ENCODE results near the gene FTH1. TPM values are rescaled to one million over a fixed set of nuclear protein-coding genes. Genes with fewer than 3 reads are reported as not detected.

The FTH1 gene
- total and polyA plus RNA-seq, 2 of the 13 experiments (the other 11 are each of a cell fraction or from before 2014, with no cell fraction given) = 607 to 760 TPM

GRCh38 chr11:61967116-61967923 lies at the start of gene FTH1 (continued):
- TF ChIP-seq, protein P1, sequence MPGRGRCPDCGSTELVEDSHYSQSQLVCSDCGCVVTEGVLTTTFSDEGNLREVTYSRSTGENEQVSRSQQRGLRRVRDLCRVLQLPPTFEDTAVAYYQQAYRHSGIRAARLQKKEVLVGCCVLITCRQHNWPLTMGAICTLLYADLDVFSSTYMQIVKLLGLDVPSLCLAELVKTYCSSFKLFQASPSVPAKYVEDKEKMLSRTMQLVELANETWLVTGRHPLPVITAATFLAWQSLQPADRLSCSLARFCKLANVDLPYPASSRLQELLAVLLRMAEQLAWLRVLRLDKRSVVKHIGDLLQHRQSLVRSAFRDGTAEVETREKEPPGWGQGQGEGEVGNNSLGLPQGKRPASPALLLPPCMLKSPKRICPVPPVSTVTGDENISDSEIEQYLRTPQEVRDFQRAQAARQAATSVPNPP (CRISPR knock-in tag; IDR thresholded peaks at IDR 0.05) = peak; percentile 67; the same call in 1 of the 2 replicates
- no peak for TF ChIP-seq ZMAT5 (CRISPR knock-in tag; IDR thresholded peaks at IDR 0.05; ENCODE audit: borderline replicate concordance, low read depth)
- TF ChIP-seq TBL1XR1 (IDR thresholded peaks at IDR 0.05; ENCODE audit: borderline replicate concordance, low read length, partially characterized antibody) = peak; percentile 28
- no peak for TF ChIP-seq NPAS2 (CRISPR knock-in tag; IDR thresholded peaks at IDR 0.05; ENCODE audit: borderline replicate concordance)
- peak; percentile 49; the same call in 1 of the 2 replicates for TF ChIP-seq ZNF446 (CRISPR knock-in tag; IDR thresholded peaks at IDR 0.05)
- TF ChIP-seq NR2F6 (IDR thresholded peaks at IDR 0.05) = no peak
- peak; percentile 39; the same call in 1 of the 2 replicates for TF ChIP-seq NR2F6 (CRISPR knock-in tag; IDR thresholded peaks at IDR 0.05)
- TF ChIP-seq CBX1 (IDR thresholded peaks at IDR 0.05; ENCODE audit: low read depth) = peak; percentile 69
- TF ChIP-seq HCFC1 (IDR thresholded peaks at IDR 0.05; ENCODE audit: low read depth, low read length) = no peak
- peak; percentile 48; the same call in 1 of the 2 replicates for TF ChIP-seq SATB2 (CRISPR knock-in tag; IDR thresholded peaks at IDR 0.05)
- no peak for TF ChIP-seq SIN3B (IDR thresholded peaks at IDR 0.05; ENCODE audit: low read length)
- no peak for TF ChIP-seq NCOA5 (CRISPR knock-in tag; IDR thresholded peaks at IDR 0.05)
- no peak for TF ChIP-seq FOXP1 (IDR thresholded peaks at IDR 0.05)
- no peak for TF ChIP-seq FOXP1 (CRISPR knock-in tag; IDR thresholded peaks at IDR 0.05)
- TF ChIP-seq ZNF749 (CRISPR knock-in tag; IDR thresholded peaks at IDR 0.05; ENCODE audit: borderline replicate concordance) = peak; percentile 63
- TF ChIP-seq HOXA5 (CRISPR knock-in tag; IDR thresholded peaks at IDR 0.05) = peak; percentile 77
- 0 out of 2 replicates have a peak, but pooled peaks have one; percentile 37 for TF ChIP-seq ZNF101 (CRISPR knock-in tag; IDR thresholded peaks at IDR 0.05; ENCODE audit: borderline replicate concordance, low read depth)
- TF ChIP-seq, protein P2, sequence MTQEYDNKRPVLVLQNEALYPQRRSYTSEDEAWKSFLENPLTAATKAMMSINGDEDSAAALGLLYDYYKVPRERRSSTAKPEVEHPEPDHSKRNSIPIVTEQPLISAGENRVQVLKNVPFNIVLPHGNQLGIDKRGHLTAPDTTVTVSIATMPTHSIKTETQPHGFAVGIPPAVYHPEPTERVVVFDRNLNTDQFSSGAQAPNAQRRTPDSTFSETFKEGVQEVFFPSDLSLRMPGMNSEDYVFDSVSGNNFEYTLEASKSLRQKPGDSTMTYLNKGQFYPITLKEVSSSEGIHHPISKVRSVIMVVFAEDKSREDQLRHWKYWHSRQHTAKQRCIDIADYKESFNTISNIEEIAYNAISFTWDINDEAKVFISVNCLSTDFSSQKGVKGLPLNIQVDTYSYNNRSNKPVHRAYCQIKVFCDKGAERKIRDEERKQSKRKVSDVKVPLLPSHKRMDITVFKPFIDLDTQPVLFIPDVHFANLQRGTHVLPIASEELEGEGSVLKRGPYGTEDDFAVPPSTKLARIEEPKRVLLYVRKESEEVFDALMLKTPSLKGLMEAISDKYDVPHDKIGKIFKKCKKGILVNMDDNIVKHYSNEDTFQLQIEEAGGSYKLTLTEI (CRISPR knock-in tag; conservative IDR thresholded peaks at IDR 0.05) = no peak; the same call in 1 of the 2 replicates
- no peak for TF ChIP-seq SNAPC5 (CRISPR knock-in tag; IDR thresholded peaks at IDR 0.05; ENCODE audit: borderline replicate concordance)
- peak; percentile 39; the same call in 1 of the 2 replicates for TF ChIP-seq WIZ (CRISPR knock-in tag; IDR thresholded peaks at IDR 0.05)

Measured in HepG2 (cell line).